A673 (cell line): ENCODE data around the gene GAD2. TPM values are rescaled to one million over a fixed set of nuclear protein-coding genes. Genes with fewer than 3 reads are reported as not detected.

Source experiments
- Bru-seq: library from RNA; stranded (reverse); fragments of 400-500 nt; gene quantifications from one replicate; lab custom pipeline; 2021; lab: Mats Ljungman, UMichigan
- BruChase-seq, 2 experiments: library from RNA; stranded (reverse); fragments of 400-500 nt; gene quantifications; one replicate each; lab custom pipeline; 2021; lab: Mats Ljungman, UMichigan
- BruUV-seq: library from RNA; stranded (reverse); fragments of 400-500 nt; replicated peaks from 2 replicates; lab custom pipeline; 2021; lab: Mats Ljungman, UMichigan
- CTCF ChIA-PET: fragments of 300-600 bp; sonication (Branson Sonifier 250); formaldehyde crosslinking; loops from one replicate; lab custom pipeline; 2022; ENCODE audit warnings: antibody characterized with exemption; lab: Charles Lee
- POLR2A ChIA-PET: fragments of 300-600 bp; sonication (Branson Sonifier 250); formaldehyde crosslinking; loops from one replicate; lab custom pipeline; 2022; ENCODE audit warnings: antibody characterized with exemption; ENCODE audit not compliant: low non-redundant PET; lab: Charles Lee
- DNase-seq: peaks from one replicate; pipeline ENCODE4 v3.0.0-alpha.2; 2015; ENCODE audit warnings: low spot score
- H3K27ac ChIP-seq: fragments of 200-600 bp; sonication (generic); 2 replicates; pipeline ENCODE4 v1.5.1; 2016; ENCODE audit warnings: mixed run types, low read depth, mild to moderate bottlenecking, mixed read lengths, antibody characterized with exemption, low read length; ENCODE audit not compliant: poor library complexity, severe bottlenecking
- H3K27me3 ChIP-seq: fragments of 200-600 bp; sonication (generic); replicated peaks from 2 replicates; pipeline ENCODE4 v1.6.1; 2017; ENCODE audit warnings: mixed run types, low read depth, mild to moderate bottlenecking, mixed read lengths, antibody characterized with exemption, low read length; ENCODE audit not compliant: insufficient read depth, poor library complexity
- H3K36me3 ChIP-seq: fragments of 200-600 bp; sonication (generic); 2 replicates; pipeline ENCODE4 v1.6.1; 2016; ENCODE audit warnings: mixed run types, mild to moderate bottlenecking, mixed read lengths, antibody characterized with exemption, low read length; ENCODE audit not compliant: insufficient read depth, poor library complexity, severe bottlenecking
- H3K4me1 ChIP-seq: fragments of 200-600 bp; sonication (generic); 2 replicates; pipeline ENCODE4 v1.6.1; 2017; ENCODE audit warnings: mixed run types, mild to moderate bottlenecking, mixed read lengths, antibody characterized with exemption, low read length; ENCODE audit not compliant: insufficient read depth, poor library complexity, severe bottlenecking
- H3K4me3 ChIP-seq: fragments of 200-600 bp; sonication (generic); 2 replicates; pipeline ENCODE4 v1.5.1; 2016; ENCODE audit warnings: low read depth, mixed run types, mild to moderate bottlenecking, mixed read lengths, low read length; ENCODE audit not compliant: poor library complexity, severe bottlenecking
- H3K9me3 ChIP-seq: fragments of 200-600 bp; sonication (generic); 2 replicates; pipeline ENCODE4 v1.6.1; 2016; ENCODE audit warnings: mixed run types, low read depth, mild to moderate bottlenecking, mixed read lengths, antibody characterized with exemption, low read length; ENCODE audit not compliant: poor library complexity, severe bottlenecking
- EZH2 ChIP-seq: fragments of 200-600 bp; sonication (generic); IDR thresholded peaks from 2 replicates; pipeline ENCODE4 v1.6.1; 2017; ENCODE audit warnings: borderline replicate concordance, low read depth, mild to moderate bottlenecking, mixed read lengths, antibody characterized with exemption, low read length; ENCODE audit not compliant: poor library complexity, severe bottlenecking
- intact Hi-C: fragments of 100-400 bp; cut with micrococcal nuclease; formaldehyde crosslinking; loops from one replicate; pipeline ENCODE4 v1.10.0; 2022; ENCODE audit not compliant: unreplicated experiment
- long read RNA-seq: library from polyadenylated mRNA; stranded (forward); transcript quantifications from one replicate; pipeline ENCODE4 v2.0.0, GENCODE V29; 2022
- total RNA-seq: library from RNA; stranded (reverse); gene quantifications from 2 replicates; pipeline ENCODE4 v1.2.3, GENCODE V29; 2021
- TF ChIP-seq, protein P1 (sequence below): fragments of 300-800, 200-600 bp; sonication (generic); conservative IDR thresholded peaks from 2 replicates; pipeline ENCODE4 v1.5.1; 2017; ENCODE audit warnings: low read depth, mild to moderate bottlenecking, antibody characterized with exemption, low read length, moderate library complexity, mixed read lengths

Gene GAD2
- total RNA-seq (0.17 and 0.28 TPM in 2 replicates), Bru-seq, nascent RNA (percentile 12 among the genes with signal in this experiment), BruChase-seq, experiment 1, labeled RNA remaining after a 2-hour chase (percentile 10 among the genes with signal in this experiment), BruChase-seq, experiment 2, labeled RNA remaining after a 6-hour chase (percentile 10 among the genes with signal in this experiment)
- long read RNA-seq, partial matches to known transcripts, result 0 of 2 reads
- long read RNA-seq, other reads (novel, unspliced or antisense), result 0 of 2 reads

DNA sequence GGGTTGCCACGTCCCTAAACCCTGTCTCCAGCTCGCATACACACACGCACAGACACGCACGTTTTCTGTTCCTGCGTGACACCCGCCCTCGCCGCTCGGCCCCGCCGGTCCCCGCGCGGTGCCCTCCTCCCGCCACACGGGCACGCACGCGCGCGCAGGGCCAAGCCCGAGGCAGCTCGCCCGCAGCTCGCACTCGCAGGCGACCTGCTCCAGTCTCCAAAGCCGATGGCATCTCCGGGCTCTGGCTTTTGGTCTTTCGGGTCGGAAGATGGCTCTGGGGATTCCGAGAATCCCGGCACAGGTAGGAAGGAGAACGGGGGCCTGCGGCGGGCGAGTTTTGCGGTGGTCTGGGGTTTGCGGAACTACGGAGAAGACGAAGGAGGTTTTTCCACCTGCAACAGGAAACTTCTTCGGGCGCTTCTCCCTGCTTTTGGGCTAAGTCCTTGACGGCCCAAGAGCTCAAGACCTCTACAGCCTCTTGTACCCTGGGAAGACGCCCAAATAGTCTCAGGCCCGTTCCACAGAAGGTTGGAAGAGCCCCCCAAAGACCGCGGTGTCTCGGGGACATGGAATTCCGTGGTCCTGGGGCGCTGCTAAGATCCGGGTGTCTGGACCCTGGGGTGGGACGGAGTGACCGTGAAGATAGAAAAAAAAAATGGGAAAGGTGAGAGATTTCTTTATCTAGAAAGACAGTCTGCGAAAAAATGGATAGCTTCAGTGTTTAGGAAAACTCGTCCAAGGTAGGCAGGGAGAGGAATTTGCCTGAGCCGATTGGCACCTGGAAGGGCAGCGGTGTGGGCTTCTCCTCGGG is at the start of gene GAD2:
Gene GAD2, plus strand, starts transcription at position 190 of the 811 bp plus-strand sequence. Its CDS starts 36 bp downstream, at position 226.
- peak; percentile 19 for DNase-seq
- no peak within 1 kb of the TSS for H3K27ac ChIP-seq
- no peaks in the 10 kb centered on the region for H3K9me3 ChIP-seq
- intact Hi-C loops, result no loop called here
- ChIA-PET CTCF (no interaction called here), POLR2A (no interaction called here)
- BruUV-seq, result no TSS peak
- H3K4me1 ChIP-seq, result peaks cover 17% of the 10 kb centered on the region
- peaks cover 98% of the 10 kb centered on the region for H3K27me3 ChIP-seq
- peak within 1 kb of the TSS; percentile 34 for H3K4me3 ChIP-seq
- H3K36me3 ChIP-seq, result no peaks in the 10 kb centered on the region
- TF ChIP-seq EZH2, result peak; percentile 90
- TF ChIP-seq, protein P1, sequence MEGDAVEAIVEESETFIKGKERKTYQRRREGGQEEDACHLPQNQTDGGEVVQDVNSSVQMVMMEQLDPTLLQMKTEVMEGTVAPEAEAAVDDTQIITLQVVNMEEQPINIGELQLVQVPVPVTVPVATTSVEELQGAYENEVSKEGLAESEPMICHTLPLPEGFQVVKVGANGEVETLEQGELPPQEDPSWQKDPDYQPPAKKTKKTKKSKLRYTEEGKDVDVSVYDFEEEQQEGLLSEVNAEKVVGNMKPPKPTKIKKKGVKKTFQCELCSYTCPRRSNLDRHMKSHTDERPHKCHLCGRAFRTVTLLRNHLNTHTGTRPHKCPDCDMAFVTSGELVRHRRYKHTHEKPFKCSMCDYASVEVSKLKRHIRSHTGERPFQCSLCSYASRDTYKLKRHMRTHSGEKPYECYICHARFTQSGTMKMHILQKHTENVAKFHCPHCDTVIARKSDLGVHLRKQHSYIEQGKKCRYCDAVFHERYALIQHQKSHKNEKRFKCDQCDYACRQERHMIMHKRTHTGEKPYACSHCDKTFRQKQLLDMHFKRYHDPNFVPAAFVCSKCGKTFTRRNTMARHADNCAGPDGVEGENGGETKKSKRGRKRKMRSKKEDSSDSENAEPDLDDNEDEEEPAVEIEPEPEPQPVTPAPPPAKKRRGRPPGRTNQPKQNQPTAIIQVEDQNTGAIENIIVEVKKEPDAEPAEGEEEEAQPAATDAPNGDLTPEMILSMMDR, result no peak

DNA sequence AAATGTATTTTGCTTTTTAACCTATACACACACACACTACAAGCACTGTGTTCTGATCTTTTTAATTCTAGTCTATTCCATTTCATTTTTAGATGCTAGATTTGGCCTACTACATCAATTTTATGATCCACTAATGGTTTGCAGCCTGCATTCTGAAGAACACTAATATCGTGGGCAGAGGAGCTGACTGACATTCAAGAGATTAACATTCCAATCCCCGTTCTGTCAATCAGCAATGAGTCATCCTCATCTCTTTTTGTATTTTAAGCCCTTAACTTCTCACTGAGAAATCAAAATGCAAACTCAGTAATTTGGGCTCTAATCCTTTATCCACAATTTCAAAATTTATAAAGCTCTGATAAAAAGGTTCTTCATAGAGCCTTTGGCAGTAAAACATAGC is 47.1 kb upstream of the GAD2 start:
- Histone ChIP-seq H3K4me3 (no peak overlapping the region), H3K36me3 (no peaks in the 10 kb centered on the region), H3K4me1 (peaks cover 12% of the 10 kb centered on the region), H3K27ac (no peak overlapping the region), H3K9me3 (no peaks in the 10 kb centered on the region), H3K27me3 (no peaks in the 10 kb centered on the region)
- ChIA-PET POLR2A (no interaction called here), CTCF (no interaction called here)
- no peak for TF ChIP-seq EZH2
- TF ChIP-seq, protein P1, result no peak
- BruUV-seq, result no TSS peak
- intact Hi-C loops, result no loop called here
- peak; percentile 80 for DNase-seq

GRCh38 chr10:26172131-26172530 is 44.4 kb upstream of the GAD2 start:
- POLR2A ChIA-PET, result no interaction called here
- DNase-seq, result no peak
- no TSS peak for BruUV-seq
- CTCF ChIA-PET, result no interaction called here
- intact Hi-C loops, result no loop called here
- TF ChIP-seq, protein P1, result no peak
- no peak for TF ChIP-seq EZH2
- no peaks in the 10 kb centered on the region for H3K36me3 ChIP-seq
- peaks cover 12% of the 10 kb centered on the region for H3K4me1 ChIP-seq
- H3K27ac ChIP-seq, result no peak overlapping the region
- no peaks in the 10 kb centered on the region for H3K27me3 ChIP-seq
- no peaks in the 10 kb centered on the region for H3K9me3 ChIP-seq
- no peak overlapping the region for H3K4me3 ChIP-seq
